Vagina (tissue), 2 donors: ENCODE measurements around the gene UHRF1. TPM values are rescaled to one million over a fixed set of nuclear protein-coding genes. Genes with fewer than 3 reads are reported as not detected.

ENCODE experiments used
- DNase-seq, 2 donors: peaks; one replicate each; pipeline ENCODE4 v3.0.0-alpha.2; 2017; ENCODE audit errors: extremely low spot score in 2 of 2
- H3K27ac ChIP-seq: fragments of 200-600 bp; sonication (generic); one replicate; pipeline ENCODE4 v1.5.1; 2019
- H3K27me3 ChIP-seq: fragments of 200-600 bp; sonication (generic); one replicate; pipeline ENCODE4 v1.5.1; 2019
- H3K36me3 ChIP-seq, 2 donors: fragments of 200-600 bp; sonication (generic); one replicate each; pipeline ENCODE4 v1.5.1; 2017 to 2019
- H3K4me1 ChIP-seq: fragments of 200-600 bp; sonication (generic); one replicate; pipeline ENCODE4 v1.5.1; 2019
- H3K4me3 ChIP-seq, 2 donors: fragments of 200-600 bp; sonication (generic); 1 replicate in 1 of 2; 2 replicates in 1 of 2; pipeline ENCODE4 v1.5.1; 2016 to 2019
- H3K9me3 ChIP-seq: fragments of 200-600 bp; sonication (generic); one replicate; pipeline ENCODE4 v1.5.1; 2019
- CTCF ChIP-seq, 3 experiments: fragments of 450-650 bp in 2 of 3; fragments of 200-600 bp in 1 of 3; sonication (generic) in 1 of 3; IDR thresholded peaks; one replicate each; pipeline ENCODE4 v1.5.1; 2017 to 2019; ENCODE audit warnings: antibody characterized with exemption in 3 of 3, mild to moderate bottlenecking in 2 of 3, moderate library complexity in 2 of 3
- POLR2A ChIP-seq, 2 donors: fragments of 450-650 bp; IDR thresholded peaks; one replicate each; pipeline ENCODE4 v1.6.1; 2017; ENCODE audit warnings: antibody characterized with exemption in 2 of 2, mild to moderate bottlenecking in 2 of 2, moderate library complexity in 2 of 2
- POLR2AphosphoS5 ChIP-seq, 2 donors: sonication (generic); formaldehyde crosslinking; IDR thresholded peaks; one replicate each; pipeline ENCODE4 v1.9.0; 2017; ENCODE audit warnings: antibody characterized with exemption in 2 of 2, mild to moderate bottlenecking in 2 of 2, low read depth in 1 of 2; ENCODE audit not compliant: insufficient read depth in 1 of 2
- intact Hi-C: fragments of 100-400 bp; cut with DNase I; formaldehyde crosslinking; loops from one replicate; pipeline ENCODE4 v1.15.1; 2023
- total RNA-seq: library from RNA; depleted of rRNA; stranded (reverse); fragments of >200 nt; gene quantifications from one replicate; pipeline ENCODE4 v1.2.3, GENCODE V29; 2016

The UHRF1 gene
- total RNA-seq: 2.0 TPM

GRCh38 chr19:4909156-4909896 lies at the start of gene UHRF1:
TSS of gene UHRF1 (plus strand) at chr19:4909501. CDS start at chr19:4910886, 1,385 bp downstream.
- H3K4me3 ChIP-seq: peak within 1 kb of the TSS; percentile 58 to 76
- no peak within 1 kb of the TSS for H3K27ac ChIP-seq
- H3K27me3 ChIP-seq: no peaks in the 10 kb centered on the region
- intact Hi-C loops: no loop called here
- H3K9me3 ChIP-seq: no peaks in the 10 kb centered on the region
- H3K36me3 ChIP-seq: no peaks in the 10 kb centered on the region
- no peak for DNase-seq
- TF ChIP-seq CTCF (IDR thresholded peaks at IDR 0.05) (no peak), POLR2AphosphoS5 (IDR thresholded peaks at IDR 0.05; ENCODE audit: insufficient read depth in 1 of 2, low read depth in 1 of 2) (no peak), POLR2A (IDR thresholded peaks at IDR 0.05) (no peak)
- H3K4me1 ChIP-seq: peaks cover 35% of the 10 kb centered on the region

GRCh38 chr19:4859697-4860096 lies 49.6 kb upstream of the UHRF1 start:
- H3K4me1 ChIP-seq: no peaks in the 10 kb centered on the region
- H3K9me3 ChIP-seq: no peaks in the 10 kb centered on the region
- no peak overlapping the region for H3K27ac ChIP-seq
- H3K36me3 ChIP-seq: peaks cover 0 to 50% of the 10 kb centered on the region in 2 donors
- intact Hi-C loops: loop anchor here (10.0 kb wide), 1 partner anchor 115 kb away; no protein-coding TSS in a partner anchor
- H3K27me3 ChIP-seq: no peaks in the 10 kb centered on the region
- no peak overlapping the region for H3K4me3 ChIP-seq
- no peak for TF ChIP-seq POLR2AphosphoS5 (IDR thresholded peaks at IDR 0.05; ENCODE audit: insufficient read depth in 1 of 2, low read depth in 1 of 2)
- no peak for TF ChIP-seq POLR2A (IDR thresholded peaks at IDR 0.05)
- TF ChIP-seq CTCF (IDR thresholded peaks at IDR 0.05): no peak
- no peak for DNase-seq

- Histone ChIP-seq H3K4me1 (peaks cover 1% of the 10 kb centered on the region), H3K4me3 (no peak overlapping the region), H3K27me3 (no peaks in the 10 kb centered on the region), H3K27ac (peak overlapping the region; percentile 4), H3K9me3 (no peaks in the 10 kb centered on the region), H3K36me3 (peaks cover 0 to 40% of the 10 kb centered on the region in 2 donors)
- no peak for DNase-seq
- peak in 1 of 2 donors; percentile 22 for TF ChIP-seq POLR2AphosphoS5 (IDR thresholded peaks at IDR 0.05; ENCODE audit: insufficient read depth in 1 of 2, low read depth in 1 of 2)
- TF ChIP-seq POLR2A (IDR thresholded peaks at IDR 0.05): no peak
- intact Hi-C loops: loop anchor here (10.0 kb wide), 1 partner anchor 114 kb away; no protein-coding TSS in a partner anchor
Observed at GRCh38 chr19:4861147-4861546, 48.2 kb upstream of the UHRF1 start.

GRCh38 chr19:4866595-4867424 lies 42.5 kb upstream of the UHRF1 start:
- Histone ChIP-seq H3K36me3 (no peaks in the 10 kb centered on the region), H3K9me3 (no peaks in the 10 kb centered on the region), H3K4me3 (peak overlapping the region; percentile 86 to 94), H3K27me3 (no peaks in the 10 kb centered on the region), H3K4me1 (peaks cover 22% of the 10 kb centered on the region), H3K27ac (peak overlapping the region; percentile 91)
- DNase-seq: no peak
- TF ChIP-seq POLR2A (IDR thresholded peaks at IDR 0.05) (no peak), CTCF (IDR thresholded peaks at IDR 0.05) (no peak), POLR2AphosphoS5 (IDR thresholded peaks at IDR 0.05; ENCODE audit: insufficient read depth in 1 of 2, low read depth in 1 of 2) (no peak)
- intact Hi-C loops: loop anchor here (5.0 to 10.0 kb wide), 2 partner anchors 45 to 108 kb away; no protein-coding TSS in a partner anchor

GRCh38 chr19:4867534-4868285 lies 41.6 kb upstream of the UHRF1 start, which contains the start of gene PLIN3:
TSS of gene PLIN3 (minus strand) at chr19:4867667. CDS start at chr19:4861394, 6,273 bp downstream.
- intact Hi-C loops: loop anchor here (5.0 to 10.0 kb wide), 2 partner anchors 45 to 107 kb away; no protein-coding TSS in a partner anchor
- peaks cover 22% of the 10 kb centered on the region for H3K4me1 ChIP-seq

More at GRCh38 chr19:4867534-4868285, 41.6 kb upstream of the UHRF1 start, which contains the start of gene PLIN3:
- H3K27me3 ChIP-seq: no peaks in the 10 kb centered on the region
- TF ChIP-seq POLR2A (IDR thresholded peaks at IDR 0.05): peak in 1 of 2 donors; percentile 63
- TF ChIP-seq POLR2AphosphoS5 (IDR thresholded peaks at IDR 0.05; ENCODE audit: insufficient read depth in 1 of 2, low read depth in 1 of 2): peak; percentile 59 to 82
- no peak for TF ChIP-seq CTCF (IDR thresholded peaks at IDR 0.05)
- H3K27ac ChIP-seq: peak within 1 kb of the TSS; percentile 91
- no peaks in the 10 kb centered on the region for H3K9me3 ChIP-seq
- DNase-seq: peak in 1 of 2 donors; percentile 97
- peak within 1 kb of the TSS; percentile 86 to 94 for H3K4me3 ChIP-seq
- H3K36me3 ChIP-seq: no peaks in the 10 kb centered on the region
